ENCODE results near the gene RABL2B. TPM values are rescaled to one million over a fixed set of nuclear protein-coding genes. Genes with fewer than 3 reads are reported as not detected.

Gene RABL2B
- total and polyA plus RNA-seq, 2 donors (not counting 3 experiments of a cell fraction or from before 2014, with no cell fraction given), result 26.7 to 39.8 TPM

GRCh38 chr22:50720301-50721256 lies 62.9 kb downstream of the RABL2B start:
- DNase-seq (ENCODE audit: low read depth, low spot score), result no peak
- Histone ChIP-seq H4K20me1 (replicated peaks; ENCODE audit: control insufficient read depth, extremely low read depth, insufficient read depth, low read length) (peaks cover 3% of the 10 kb centered on the region), H3K27ac (ENCODE audit: insufficient read depth, low read depth, low read length) (no peak overlapping the region), H3K9me3 (replicated peaks; ENCODE audit: control insufficient read depth, insufficient read depth, low read length) (no peaks in the 10 kb centered on the region), H3K27me3 (ENCODE audit: control insufficient read depth in 2 of 2, insufficient read depth in 2 of 2, low read length in 2 of 2) (no peaks in the 10 kb centered on the region), H3K36me3 (ENCODE audit: control insufficient read depth in 2 of 2, extremely low read depth in 1 of 2, insufficient read depth in 2 of 2, low read length in 2 of 2) (peaks cover 44 to 80% of the 10 kb centered on the region in 2 experiments), H3K9me1 (replicated peaks; ENCODE audit: control insufficient read depth, extremely low read depth, insufficient read depth, low read length) (no peaks in the 10 kb centered on the region), H3K4me1 (ENCODE audit: control insufficient read depth, extremely low read depth, insufficient read depth, low read length) (no peaks in the 10 kb centered on the region), H3K9ac (replicated peaks; ENCODE audit: extremely low read depth, insufficient read depth, low read length) (no peak overlapping the region), H3K4me3 (replicated peaks in 1 of 3; ENCODE audit: insufficient read depth in 1 of 3, low read depth in 1 of 3, low read length in 3 of 3) (no peak overlapping the region), H2AFZ (ENCODE audit: low read depth, low read length) (no peak overlapping the region), H3K79me2 (ENCODE audit: control insufficient read depth, insufficient read depth, low read length) (peaks cover 46% of the 10 kb centered on the region), H3K4me2 (ENCODE audit: insufficient read depth, low read length) (no peak overlapping the region)
- dilution Hi-C loops (cut with MboI; ENCODE audit: extremely low pct_ligation_motif_present, low sequenced_read_pairs) (no loop called here), intact Hi-C loops (cut with micrococcal nuclease) (no loop called here)
- ChIA-PET CTCF (no interaction called here), POLR2A (no interaction called here)
- FAIRE-seq, result no peak
- TF ChIP-seq POLR2A (IDR thresholded peaks at IDR 0.05; ENCODE audit: low read depth, low read length) (no peak), MYC (IDR thresholded peaks at IDR 0.05; ENCODE audit: low read depth, low read length) (no peak), POLR2AphosphoS5 (IDR thresholded peaks at IDR 0.05; ENCODE audit: insufficient read depth, low read depth, low read length) (peak; percentile 13)
- BruUV-seq (replicated peaks), result no TSS peak

GRCh38 chr22:50719814-50720300 lies 63.6 kb downstream of the RABL2B start:
- FAIRE-seq, result no peak
- Histone ChIP-seq H3K36me3 (ENCODE audit: control insufficient read depth in 2 of 2, extremely low read depth in 1 of 2, insufficient read depth in 2 of 2, low read length in 2 of 2) (peaks cover 44 to 80% of the 10 kb centered on the region in 2 experiments), H3K4me2 (ENCODE audit: insufficient read depth, low read length) (no peak overlapping the region), H3K27me3 (ENCODE audit: control insufficient read depth in 2 of 2, insufficient read depth in 2 of 2, low read length in 2 of 2) (no peaks in the 10 kb centered on the region), H2AFZ (ENCODE audit: low read depth, low read length) (no peak overlapping the region), H3K9me3 (replicated peaks; ENCODE audit: control insufficient read depth, insufficient read depth, low read length) (no peaks in the 10 kb centered on the region), H3K4me1 (ENCODE audit: control insufficient read depth, extremely low read depth, insufficient read depth, low read length) (no peaks in the 10 kb centered on the region), H3K4me3 (replicated peaks in 1 of 3; ENCODE audit: insufficient read depth in 1 of 3, low read depth in 1 of 3, low read length in 3 of 3) (no peak overlapping the region), H3K27ac (ENCODE audit: insufficient read depth, low read depth, low read length) (no peak overlapping the region), H3K79me2 (ENCODE audit: control insufficient read depth, insufficient read depth, low read length) (peaks cover 38% of the 10 kb centered on the region), H4K20me1 (replicated peaks; ENCODE audit: control insufficient read depth, extremely low read depth, insufficient read depth, low read length) (peaks cover 3% of the 10 kb centered on the region), H3K9ac (replicated peaks; ENCODE audit: extremely low read depth, insufficient read depth, low read length) (no peak overlapping the region), H3K9me1 (replicated peaks; ENCODE audit: control insufficient read depth, extremely low read depth, insufficient read depth, low read length) (no peaks in the 10 kb centered on the region)
- BruUV-seq (replicated peaks), result no TSS peak
- POLR2A ChIA-PET, result no interaction called here
- dilution Hi-C loops (cut with MboI; ENCODE audit: extremely low pct_ligation_motif_present, low sequenced_read_pairs) (no loop called here), intact Hi-C loops (cut with micrococcal nuclease) (no loop called here)
- CTCF ChIA-PET, result interaction anchor here (0.6 kb wide), 1 partner anchor 27 kb away, joined by 3 read pairs; no protein-coding TSS in a partner anchor
- TF ChIP-seq POLR2A (IDR thresholded peaks at IDR 0.05; ENCODE audit: low read depth, low read length) (no peak), CTCF (IDR thresholded peaks at IDR 0.05; ENCODE audit: extremely low read depth in 1 of 2, insufficient read depth in 1 of 2, low read depth in 1 of 2, low read length in 2 of 2) (no peak), FOS (IDR thresholded peaks at IDR 0.05; ENCODE audit: borderline replicate concordance, insufficient read depth, low read length) (no peak), MYC (IDR thresholded peaks at IDR 0.05; ENCODE audit: low read depth, low read length) (no peak), GATA2 (IDR thresholded peaks at IDR 0.05; ENCODE audit: insufficient read depth, insufficient read length, low read depth, low read length) (no peak), EZH2 (IDR thresholded peaks at IDR 0.05; ENCODE audit: borderline replicate concordance, low read depth, low read length, severe bottlenecking) (no peak)
- no peak for DNase-seq (ENCODE audit: low read depth, low spot score)
